Tibial nerve (tissue), 4 donors: ENCODE results near the gene LNP1. TPM values are rescaled to one million over a fixed set of nuclear protein-coding genes. Genes with fewer than 3 reads are reported as not detected.

Experiments
- DNase-seq, 2 donors: peaks; one replicate each; pipeline ENCODE4 v3.0.0-alpha.2; 2019; ENCODE audit warnings: low spot score in 2 of 2
- H3K27ac ChIP-seq, 4 donors: fragments of 200-600 bp; sonication (generic) in 3 of 4; one replicate each; pipeline ENCODE4 v1.5.1; 2017 to 2019; ENCODE audit warnings: mild to moderate bottlenecking in 1 of 4
- H3K27me3 ChIP-seq, 2 donors: fragments of 200-600 bp; sonication (generic) in 1 of 2; one replicate each; pipeline versions ENCODE4 v1.5.1 to v1.6.0; 2017 to 2019
- H3K36me3 ChIP-seq, 3 donors: fragments of 200-600 bp; sonication (generic); one replicate each; pipeline ENCODE4 v1.5.1; 2018 to 2019
- H3K4me1 ChIP-seq, 4 donors: fragments of 200-600 bp; sonication (generic) in 3 of 4; one replicate each; pipeline ENCODE4 v1.5.1; 2017 to 2019
- H3K4me3 ChIP-seq, 4 donors: fragments of 200-600 bp; sonication (generic) in 3 of 4; one replicate each; pipeline ENCODE4 v1.5.1; 2017 to 2019; ENCODE audit warnings: mild to moderate bottlenecking in 1 of 4, moderate library complexity in 1 of 4
- H3K9me3 ChIP-seq, 4 donors: fragments of 200-600 bp; sonication (generic) in 3 of 4; one replicate each; pipeline ENCODE4 v1.5.1; 2017 to 2019
- CTCF ChIP-seq, 5 experiments: fragments of 200-600 bp in 3 of 5; fragments of 450-650 bp in 2 of 5; sonication (generic) in 3 of 5; IDR thresholded peaks; one replicate each; pipeline ENCODE4 v1.5.1; 2016 to 2019; ENCODE audit warnings: antibody characterized with exemption in 5 of 5, mild to moderate bottlenecking in 3 of 5, moderate library complexity in 2 of 5
- EP300 ChIP-seq, 2 donors: sonication (generic); formaldehyde crosslinking; IDR thresholded peaks; one replicate each; pipeline ENCODE4 v1.6.1; 2017; ENCODE audit warnings: antibody characterized with exemption in 2 of 2, mild to moderate bottlenecking in 1 of 2
- POLR2A ChIP-seq, 2 donors: fragments of 450-650 bp; IDR thresholded peaks; one replicate each; pipeline ENCODE4 v1.6.1; 2017; ENCODE audit warnings: antibody characterized with exemption in 2 of 2, mild to moderate bottlenecking in 2 of 2, moderate library complexity in 2 of 2
- WGBS, 2 donors: methylation state at CpG; one replicate each; pipeline ENCODE4 v1.1.5; 2018; 5-methylcytosine and 5-hydroxymethylcytosine counted together
- total RNA-seq, 4 donors: library from RNA; depleted of rRNA; stranded (reverse); fragments of >200 nt; gene quantifications; one replicate each; pipeline ENCODE4 v1.1.0, GENCODE V29; 2016

LNP1 gene
- total RNA-seq, 4 donors from 2014 or later = 1.5 to 5.7 (median 4.9) TPM

- H3K27ac ChIP-seq = peak overlapping the region in 1 of 4 donors; percentile 94
- H3K36me3 ChIP-seq = no peaks in the 10 kb centered on the region
- no peaks in the 10 kb centered on the region for H3K9me3 ChIP-seq
- peak overlapping the region; percentile 79 to 100 (median 92) for H3K4me3 ChIP-seq
- DNase-seq = no peak
- no peaks in the 10 kb centered on the region for H3K27me3 ChIP-seq
- 37 to 42% methylated on average over 9 of the region's 9 CpGs for WGBS, 2 donors
- TF ChIP-seq POLR2A (IDR thresholded peaks at IDR 0.05) = no peak
- peaks cover 0 to 70% (median 30%) of the 10 kb centered on the region in 4 donors for H3K4me1 ChIP-seq
Measured at GRCh38 chr3:100399341-100400071, 1.8 kb upstream of the LNP1 start.

GRCh38 chr3:100400419-100400779, 940 bp upstream of the LNP1 start:
- Histone ChIP-seq H3K9me3 (no peaks in the 10 kb centered on the region), H3K36me3 (no peaks in the 10 kb centered on the region), H3K4me3 (peak overlapping the region; percentile 79 to 100 (median 92)), H3K4me1 (peaks cover 0 to 71% (median 30%) of the 10 kb centered on the region in 4 donors), H3K27me3 (no peaks in the 10 kb centered on the region), H3K27ac (peak overlapping the region; percentile 82 to 96 (median 93))
- TF ChIP-seq POLR2A (IDR thresholded peaks at IDR 0.05) = no peak
- no peak for TF ChIP-seq EP300 (IDR thresholded peaks at IDR 0.05)
- TF ChIP-seq CTCF (IDR thresholded peaks at IDR 0.05) = no peak
- WGBS, 2 donors = 0 to 1% methylated on average over 14 to 20 of the region's 22 CpGs
- DNase-seq = no peak

GRCh38 chr3:100401674-100402041, 319 bp downstream of the LNP1 start:
- Histone ChIP-seq H3K27me3 (no peaks in the 10 kb centered on the region), H3K9me3 (peaks cover 0 to 2% (median 0%) of the 10 kb centered on the region in 4 donors), H3K36me3 (peaks cover 0 to 4% (median 0%) of the 10 kb centered on the region in 3 donors), H3K4me3 (peak overlapping the region; percentile 79 to 100 (median 92)), H3K4me1 (peaks cover 0 to 60% (median 30%) of the 10 kb centered on the region in 4 donors), H3K27ac (peak overlapping the region; percentile 82 to 96 (median 93))
- peak in 1 of 2 donors; percentile 16 for DNase-seq
- WGBS, 2 donors = 0 to 1% methylated on average over 23 of the region's 23 CpGs
- no peak for TF ChIP-seq EP300 (IDR thresholded peaks at IDR 0.05)
- TF ChIP-seq CTCF (IDR thresholded peaks at IDR 0.05) = no peak
- TF ChIP-seq POLR2A (IDR thresholded peaks at IDR 0.05) = no peak

GRCh38 chr3:100402256-100402655, 917 bp downstream of the LNP1 start:
- no peak for DNase-seq
- peak overlapping the region; percentile 79 to 100 (median 92) for H3K4me3 ChIP-seq
- no peak for TF ChIP-seq EP300 (IDR thresholded peaks at IDR 0.05)
- TF ChIP-seq POLR2A (IDR thresholded peaks at IDR 0.05) = no peak
- peaks cover 0 to 7% (median under 1%) of the 10 kb centered on the region in 4 donors for H3K9me3 ChIP-seq
- peak overlapping the region in 3 of 4 donors; percentile 82 to 94 (median 92) for H3K27ac ChIP-seq
- H3K4me1 ChIP-seq = peaks cover 0 to 56% (median 30%) of the 10 kb centered on the region in 4 donors
- H3K27me3 ChIP-seq = no peaks in the 10 kb centered on the region
- H3K36me3 ChIP-seq = peaks cover 0 to 10% (median 0%) of the 10 kb centered on the region in 3 donors
- WGBS, 2 donors = 0% methylated on average over 2 of the region's 2 CpGs

- Histone ChIP-seq H3K27ac (no peak overlapping the region), H3K9me3 (peaks cover 0 to 12% (median 2%) of the 10 kb centered on the region in 4 donors), H3K4me3 (peak overlapping the region in 1 of 4 donors; percentile 100), H3K27me3 (no peaks in the 10 kb centered on the region), H3K4me1 (peaks cover 0 to 50% (median 30%) of the 10 kb centered on the region in 4 donors), H3K36me3 (peaks cover 0 to 16% (median 0%) of the 10 kb centered on the region in 3 donors)
- TF ChIP-seq POLR2A (IDR thresholded peaks at IDR 0.05) (no peak), CTCF (IDR thresholded peaks at IDR 0.05) (no peak), EP300 (IDR thresholded peaks at IDR 0.05) (no peak)
- 36 to 37% methylated on average over 2 of the region's 2 CpGs for WGBS, 2 donors
- DNase-seq = no peak
Measured at GRCh38 chr3:100402891-100403290, 1.6 kb downstream of the LNP1 start.
